Measurements from ENCODE around the gene CREB5.

CREB5 gene

DNA sequence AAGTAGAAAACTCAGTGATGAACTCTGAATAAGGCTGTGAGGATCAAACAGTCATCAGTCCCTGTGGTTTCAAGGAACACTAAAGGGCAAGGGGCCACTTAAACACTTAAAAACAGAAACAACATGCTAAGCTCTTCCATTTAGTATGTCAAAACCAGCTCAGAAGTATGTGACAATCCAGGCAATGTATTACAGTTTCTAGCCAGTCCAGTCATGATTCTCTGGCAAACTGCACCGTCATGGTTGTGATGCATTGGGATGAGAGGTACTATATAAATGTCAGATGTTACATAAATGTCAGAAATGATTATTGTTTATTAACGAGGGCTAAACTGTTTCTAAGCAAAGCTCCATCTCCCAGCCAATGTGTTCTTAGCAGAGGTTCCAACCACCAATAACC, 4.7 kb upstream of the CREB5 start:
- H3K27me3 ChIP-seq (ENCODE audit: insufficient read depth, low read depth, severe bottlenecking): peaks cover 75% of the 10 kb centered on the region
- no peak for DNase-seq
- no peak overlapping the region for H3K27ac ChIP-seq
- no peaks in the 10 kb centered on the region for H3K9me3 ChIP-seq (ENCODE audit: severe bottlenecking)
- H3K36me3 ChIP-seq: no peaks in the 10 kb centered on the region
- H3K4me3 ChIP-seq (ENCODE audit: low read depth, low read length): no peak overlapping the region
- TF ChIP-seq, protein P1, sequence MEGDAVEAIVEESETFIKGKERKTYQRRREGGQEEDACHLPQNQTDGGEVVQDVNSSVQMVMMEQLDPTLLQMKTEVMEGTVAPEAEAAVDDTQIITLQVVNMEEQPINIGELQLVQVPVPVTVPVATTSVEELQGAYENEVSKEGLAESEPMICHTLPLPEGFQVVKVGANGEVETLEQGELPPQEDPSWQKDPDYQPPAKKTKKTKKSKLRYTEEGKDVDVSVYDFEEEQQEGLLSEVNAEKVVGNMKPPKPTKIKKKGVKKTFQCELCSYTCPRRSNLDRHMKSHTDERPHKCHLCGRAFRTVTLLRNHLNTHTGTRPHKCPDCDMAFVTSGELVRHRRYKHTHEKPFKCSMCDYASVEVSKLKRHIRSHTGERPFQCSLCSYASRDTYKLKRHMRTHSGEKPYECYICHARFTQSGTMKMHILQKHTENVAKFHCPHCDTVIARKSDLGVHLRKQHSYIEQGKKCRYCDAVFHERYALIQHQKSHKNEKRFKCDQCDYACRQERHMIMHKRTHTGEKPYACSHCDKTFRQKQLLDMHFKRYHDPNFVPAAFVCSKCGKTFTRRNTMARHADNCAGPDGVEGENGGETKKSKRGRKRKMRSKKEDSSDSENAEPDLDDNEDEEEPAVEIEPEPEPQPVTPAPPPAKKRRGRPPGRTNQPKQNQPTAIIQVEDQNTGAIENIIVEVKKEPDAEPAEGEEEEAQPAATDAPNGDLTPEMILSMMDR (IDR thresholded peaks at IDR 0.05; ENCODE audit: low read depth, low read length): no peak

DNA sequence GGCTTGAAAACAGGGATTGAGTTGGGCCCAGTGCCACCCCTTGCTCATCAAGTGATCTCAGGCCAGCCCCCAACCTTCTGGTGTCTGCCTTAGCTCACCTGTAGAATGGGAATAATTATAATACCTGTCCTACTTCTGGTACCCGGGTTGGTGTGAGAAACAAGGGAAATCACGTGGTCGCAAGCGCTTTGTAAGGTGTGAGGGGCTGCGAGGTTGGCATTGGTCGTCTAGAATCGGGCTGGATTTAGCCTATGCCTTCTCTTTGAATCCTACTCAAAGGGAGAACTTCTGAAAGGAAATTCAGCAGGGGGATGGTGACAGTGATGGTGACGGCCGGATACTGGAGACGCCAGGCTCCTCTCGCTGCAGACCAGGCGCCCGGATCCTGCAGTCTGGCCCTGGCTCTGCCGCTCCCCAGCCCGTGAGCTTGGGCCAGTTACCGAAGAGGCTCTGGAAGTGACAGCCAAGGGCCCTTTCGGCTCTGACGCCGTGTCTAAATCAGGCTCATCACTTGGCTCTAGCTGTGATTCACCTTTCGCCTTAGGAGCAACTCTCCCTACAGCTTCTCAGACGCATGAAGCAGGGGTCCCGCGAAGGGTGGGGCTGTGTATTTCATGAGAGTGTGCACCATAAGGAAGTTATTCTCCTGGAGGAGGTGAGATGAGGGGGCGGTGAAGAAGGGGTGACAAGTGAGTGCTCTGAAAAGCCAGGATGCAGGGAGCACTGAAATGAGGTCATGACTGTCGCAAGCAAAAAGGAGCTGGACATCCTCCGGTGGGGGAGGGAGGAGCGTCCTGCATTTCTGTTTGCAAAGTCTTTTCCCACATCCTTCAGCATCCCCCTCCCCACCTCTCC, 4.0 kb upstream of the CREB5 start:
- no peaks in the 10 kb centered on the region for H3K36me3 ChIP-seq
- H3K27me3 ChIP-seq (ENCODE audit: insufficient read depth, low read depth, severe bottlenecking): peaks cover 77% of the 10 kb centered on the region
- no peaks in the 10 kb centered on the region for H3K9me3 ChIP-seq (ENCODE audit: severe bottlenecking)
- no peak for DNase-seq
- TF ChIP-seq, protein P1 (IDR thresholded peaks at IDR 0.05; ENCODE audit: low read depth, low read length): no peak
- no peak overlapping the region for H3K4me3 ChIP-seq (ENCODE audit: low read depth, low read length)
- no peak overlapping the region for H3K27ac ChIP-seq

DNA sequence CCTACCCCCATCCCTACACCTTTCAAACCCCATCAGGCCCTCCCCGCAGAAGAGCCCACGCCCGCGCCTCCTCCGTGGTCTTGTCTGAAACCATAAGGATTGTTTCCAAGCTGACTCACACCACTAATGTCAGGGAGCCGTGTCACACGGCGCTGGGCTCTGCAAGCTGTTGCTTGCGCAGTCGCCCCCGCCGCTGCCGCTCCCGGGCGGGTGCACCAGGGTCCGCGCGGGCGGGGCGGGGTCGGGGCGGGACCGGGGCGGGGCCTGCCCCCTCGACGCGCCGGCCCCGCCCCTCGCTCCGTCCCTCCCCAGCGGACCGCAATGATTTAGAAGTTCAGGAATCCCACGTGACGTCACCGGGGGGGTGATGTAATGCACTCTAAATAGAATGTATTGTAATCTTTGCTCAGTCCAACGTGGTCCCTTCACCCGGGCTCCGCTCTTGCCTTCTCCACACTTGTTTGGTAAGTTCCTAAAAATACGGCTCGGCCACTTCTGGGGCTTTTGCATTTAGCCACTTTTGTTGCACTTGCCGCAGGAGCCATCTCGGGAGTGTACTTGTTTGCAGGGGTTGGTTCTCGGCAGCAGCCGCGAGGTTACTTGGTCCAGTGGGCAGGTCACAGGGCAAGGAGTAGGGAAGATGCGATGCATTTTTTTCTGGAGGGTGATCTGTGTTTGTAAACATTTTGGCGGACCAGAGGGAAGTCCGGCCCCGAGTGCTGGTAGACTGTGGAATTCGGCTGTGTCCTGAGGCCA, 3.2 kb upstream of the CREB5 start:
- no peak overlapping the region for H3K27ac ChIP-seq
- H3K36me3 ChIP-seq: no peaks in the 10 kb centered on the region
- peak; percentile 45 for DNase-seq
- peaks cover 79% of the 10 kb centered on the region for H3K27me3 ChIP-seq (ENCODE audit: insufficient read depth, low read depth, severe bottlenecking)
- H3K4me3 ChIP-seq (ENCODE audit: low read depth, low read length): peak overlapping the region; percentile 2
- TF ChIP-seq, protein P1 (IDR thresholded peaks at IDR 0.05; ENCODE audit: low read depth, low read length): no peak
- H3K9me3 ChIP-seq (ENCODE audit: severe bottlenecking): no peaks in the 10 kb centered on the region

DNA sequence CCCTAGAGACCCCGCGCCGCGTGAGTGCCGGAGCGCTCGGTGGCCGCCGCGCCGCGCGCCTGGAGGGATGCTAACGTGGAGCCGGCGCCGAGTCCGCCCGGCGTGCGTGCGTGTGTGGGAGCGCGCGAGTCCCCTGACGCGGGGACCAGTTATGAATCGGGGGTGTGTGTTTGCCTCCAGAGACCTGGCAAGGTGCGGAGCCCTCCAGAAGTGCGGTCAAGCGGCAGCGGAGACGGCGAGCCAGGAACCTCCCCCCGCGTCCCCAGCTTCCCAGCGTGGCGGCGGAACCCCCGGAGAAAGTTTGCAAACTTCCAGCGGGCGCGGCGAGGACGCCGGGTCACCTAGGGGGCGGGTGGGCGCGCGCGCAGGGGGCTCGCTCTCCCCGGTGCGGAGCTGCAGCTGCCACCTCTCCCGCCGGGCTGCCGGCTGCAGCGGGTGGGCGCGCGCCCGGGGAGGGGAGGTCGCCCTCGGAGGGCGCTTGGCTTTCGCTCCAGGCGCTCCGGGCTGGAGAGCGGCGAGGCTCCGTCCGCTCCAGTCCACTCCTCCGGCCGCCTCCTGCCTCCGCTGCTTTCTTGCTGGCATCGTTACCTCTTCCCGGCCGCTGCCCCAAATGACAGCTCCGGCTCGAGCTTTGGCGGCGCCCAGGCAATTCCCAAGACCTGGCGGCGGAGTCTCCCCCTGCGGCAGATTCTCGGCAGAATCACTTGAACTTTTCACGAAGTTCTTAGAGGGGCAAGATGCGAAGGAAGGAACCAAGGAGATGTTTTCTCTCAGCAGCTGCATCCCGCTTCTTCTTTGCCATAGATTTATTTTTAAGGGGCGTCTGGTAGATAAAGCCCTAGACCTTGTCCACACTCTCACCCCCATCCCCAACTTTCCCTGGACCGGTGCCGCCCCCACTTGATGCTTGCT, 2.3 kb upstream of the CREB5 start:
- H3K4me3 ChIP-seq (ENCODE audit: low read depth, low read length): peak overlapping the region; percentile 2
- TF ChIP-seq, protein P1 (IDR thresholded peaks at IDR 0.05; ENCODE audit: low read depth, low read length): no peak
- no peaks in the 10 kb centered on the region for H3K36me3 ChIP-seq
- no peak overlapping the region for H3K27ac ChIP-seq
- H3K27me3 ChIP-seq (ENCODE audit: insufficient read depth, low read depth, severe bottlenecking): peaks cover 80% of the 10 kb centered on the region
- DNase-seq: no peak
- no peaks in the 10 kb centered on the region for H3K9me3 ChIP-seq (ENCODE audit: severe bottlenecking)

DNA sequence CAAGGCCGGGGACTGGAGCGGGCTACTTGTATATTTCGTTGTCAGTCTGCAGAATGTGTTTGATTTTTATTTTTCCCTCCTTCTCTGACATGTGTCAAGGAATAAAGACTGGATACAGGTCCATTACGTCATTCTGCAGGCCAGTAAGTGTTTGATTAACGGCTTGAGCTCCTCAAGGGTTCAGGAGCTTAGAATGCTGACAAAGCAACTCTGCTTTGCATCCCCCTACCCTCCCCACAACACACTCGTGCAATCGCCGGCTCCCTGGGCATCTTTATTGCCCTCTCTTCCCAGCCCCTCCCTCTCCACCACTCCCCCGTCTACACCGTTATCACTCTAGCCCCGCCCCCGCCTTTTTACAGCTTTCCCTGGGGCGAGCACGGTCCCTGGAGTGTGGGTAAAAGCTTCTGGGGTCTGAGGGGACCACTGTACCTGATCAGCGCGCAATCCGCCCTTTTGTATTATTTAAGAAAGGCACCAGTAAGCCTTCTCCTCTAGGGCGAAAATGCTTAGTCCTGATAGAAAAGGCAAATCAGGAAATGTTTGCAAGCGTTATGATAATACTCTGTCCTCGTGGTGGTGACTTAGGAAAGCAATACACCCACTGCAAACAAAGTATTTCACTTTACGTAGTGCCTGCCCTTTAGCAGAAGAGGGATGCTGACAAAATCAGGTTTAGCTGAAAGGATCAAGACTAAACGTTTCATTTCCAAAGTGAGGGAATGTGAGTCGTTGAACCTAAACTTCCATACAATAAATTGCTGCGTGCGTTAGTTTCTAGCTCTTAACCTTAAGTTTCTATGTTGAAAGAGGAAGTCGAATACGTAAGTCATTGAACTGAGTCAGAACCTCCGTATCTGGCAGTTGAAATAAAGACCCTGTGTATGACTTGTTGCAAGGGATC, 1.4 kb upstream of the CREB5 start:
- Histone ChIP-seq H3K9me3 (ENCODE audit: severe bottlenecking) (no peaks in the 10 kb centered on the region), H3K27me3 (ENCODE audit: insufficient read depth, low read depth, severe bottlenecking) (peaks cover 80% of the 10 kb centered on the region), H3K4me3 (ENCODE audit: low read depth, low read length) (no peak overlapping the region), H3K27ac (no peak overlapping the region), H3K36me3 (no peaks in the 10 kb centered on the region)
- DNase-seq: no peak
- TF ChIP-seq, protein P1 (IDR thresholded peaks at IDR 0.05; ENCODE audit: low read depth, low read length): no peak
